Spinal cord (tissue), 10 donors: ENCODE data around the gene HS1BP3. TPM values are rescaled to one million over a fixed set of nuclear protein-coding genes. Genes with fewer than 3 reads are reported as not detected.

Experiments
- DNase-seq, 6 donors: peaks; one replicate each; pipeline versions ENCODE4 v3.0.0 to v3.0.0-alpha.2; 2013 to 2015; ENCODE audit warnings: low spot score in 6 of 6, low read depth in 4 of 6
- H3K27ac ChIP-seq: one replicate; pipeline ENCODE4 v1.5.1; 2013; ENCODE audit warnings: low read depth, low read length, control low read depth
- H3K27me3 ChIP-seq: one replicate; pipeline ENCODE4 v1.6.1; 2013; ENCODE audit warnings: low read length; ENCODE audit not compliant: control insufficient read depth, insufficient read depth
- H3K36me3 ChIP-seq: one replicate; pipeline ENCODE4 v1.6.1; 2013; ENCODE audit warnings: low read length; ENCODE audit not compliant: control insufficient read depth, insufficient read depth
- H3K4me1 ChIP-seq: one replicate; pipeline ENCODE4 v1.6.1; 2013; ENCODE audit warnings: low read length; ENCODE audit not compliant: control insufficient read depth, insufficient read depth
- H3K4me3 ChIP-seq: one replicate; pipeline ENCODE4 v1.5.1; 2013; ENCODE audit warnings: low read depth, low read length, control low read depth
- H3K9me3 ChIP-seq: one replicate; pipeline ENCODE4 v1.6.1; 2013; ENCODE audit warnings: low read length; ENCODE audit not compliant: control insufficient read depth, insufficient read depth
- WGBS: methylation state at CpG from one replicate; pipeline ENCODE4 v1.1.5; 2013; ENCODE audit warnings: missing lambda C conversion rate; ENCODE audit not compliant: insufficient coverage; 5-methylcytosine and 5-hydroxymethylcytosine counted together
- polyA plus RNA-seq, 2 donors: library from polyadenylated mRNA; unstranded; fragments of 120-200 nt; gene quantifications; one replicate each; pipeline ENCODE4 v1.2.1, GENCODE V29; 2013; ENCODE audit not compliant: insufficient read length in 2 of 2
- total RNA-seq, 2 donors: library from RNA; depleted of rRNA in 1 of 2; stranded (reverse); fragments of 120-200 nt in 1 of 2; fragments of >200 nt in 1 of 2; gene quantifications; one replicate each; pipeline versions ENCODE4 v1.2.3 to v1.2.4, GENCODE V29; 2013 to 2014
- donor health status: healthy.

Gene HS1BP3
- total and polyA plus RNA-seq, 4 donors: 13.5 to 21.3 (median 15.1) TPM

GRCh38 chr2:20568501-20569463 lies 82.1 kb downstream of the HS1BP3 start:
- H3K36me3 ChIP-seq: no peaks in the 10 kb centered on the region
- peaks cover 79% of the 10 kb centered on the region for H3K4me1 ChIP-seq
- H3K4me3 ChIP-seq: no peak overlapping the region
- no peaks in the 10 kb centered on the region for H3K27me3 ChIP-seq
- DNase-seq: peak in 1 of 6 donors; percentile 44
- H3K27ac ChIP-seq: peak overlapping the region; percentile 84
- 93% methylated on average over 8 of the region's 13 CpGs for WGBS
- no peaks in the 10 kb centered on the region for H3K9me3 ChIP-seq

GRCh38 chr2:20567926-20568179 lies 83.0 kb downstream of the HS1BP3 start:
- Histone ChIP-seq H3K36me3 (no peaks in the 10 kb centered on the region), H3K27ac (peak overlapping the region; percentile 40), H3K4me1 (peaks cover 73% of the 10 kb centered on the region), H3K9me3 (no peaks in the 10 kb centered on the region), H3K4me3 (no peak overlapping the region), H3K27me3 (no peaks in the 10 kb centered on the region)
- 59% methylated on average over 2 of the region's 2 CpGs for WGBS
- DNase-seq: no peak

Other genes with a start within 250 kb of the HS1BP3 start
- gene RHOB, start 204.0 kb downstream of the HS1BP3 start, total RNA-seq: 100 to 1,000 TPM; 253 to 309 TPM
- 100 to 1,000 TPM; 193 to 209 TPM for gene RHOB, start 204.0 kb downstream of the HS1BP3 start, polyA plus RNA-seq
- 1 to 10 TPM; 1.1 to 1.7 TPM for gene GDF7, start 16.0 kb upstream of the HS1BP3 start, total RNA-seq
- 1 to 10 TPM in 1 of 2 donors, under 1 TPM in 1; 0.74 to 1.4 TPM for gene GDF7, start 16.0 kb upstream of the HS1BP3 start, polyA plus RNA-seq
- 10 to 100 TPM; 22.0 to 32.9 TPM for gene LDAH, start 172.0 kb upstream of the HS1BP3 start, total RNA-seq
- gene LDAH, start 172.0 kb upstream of the HS1BP3 start, polyA plus RNA-seq: 10 to 100 TPM; 19.7 to 21.6 TPM